GM10248 (cell line): ENCODE measurements around the gene CROCC2.

Source experiments
- CTCF ChIA-PET: fragments of 300-600 bp; sonication (Branson Sonifier 250); formaldehyde crosslinking; extraction: SDS; loops from one replicate; lab custom pipeline; 2021; ENCODE audit warnings: antibody characterized with exemption; lab: Yijun Ruan, JAX
- POLR2A ChIA-PET: fragments of 350-650 bp; sonication (Branson Sonifier 250); formaldehyde crosslinking; extraction: SDS; loops from one replicate; lab custom pipeline; 2020; ENCODE audit warnings: antibody characterized with exemption; lab: Yijun Ruan, JAX
- DNase-seq: peaks from one replicate; pipeline ENCODE4 v3.0.0; 2012; ENCODE audit errors: extremely low spot score
- TF ChIP-seq, protein P1 (sequence below): IDR thresholded peaks from 2 replicates; pipeline ENCODE4 v1.5.1; 2012; ENCODE audit warnings: mild to moderate bottlenecking, low read depth; ENCODE audit errors: extremely low read depth, missing control alignments, control extremely low read depth

The CROCC2 gene

DNA sequence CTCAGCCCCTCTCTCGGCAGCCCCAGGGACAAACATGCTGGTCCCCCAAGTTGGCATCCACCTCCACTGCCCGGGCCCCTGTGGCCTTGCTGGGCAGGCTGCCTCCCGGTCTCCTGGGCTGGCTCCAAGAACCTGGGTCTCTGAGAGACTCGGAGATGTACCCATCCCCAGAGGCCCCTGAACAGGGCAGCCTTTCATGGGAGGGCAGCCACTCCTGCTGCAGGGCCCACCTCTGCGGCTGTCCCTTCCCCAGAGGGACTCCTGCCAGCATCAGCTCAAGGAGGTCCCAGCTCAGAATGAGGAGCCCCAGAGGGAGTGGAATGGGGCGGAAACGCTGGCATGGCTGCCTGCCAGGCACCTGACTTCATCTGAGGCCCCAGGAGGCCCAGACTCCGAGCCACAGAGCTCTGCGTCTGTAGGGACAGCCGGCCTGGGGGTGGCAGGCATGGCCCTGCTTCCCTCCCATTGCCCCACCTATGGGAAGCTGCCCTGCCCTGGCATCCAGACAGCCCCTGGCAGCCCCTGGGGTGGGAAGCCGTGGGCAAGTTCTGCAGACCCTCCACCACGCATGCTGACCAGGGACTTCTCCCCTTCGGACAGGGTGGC is 857 bp upstream of the CROCC2 start:
- POLR2A ChIA-PET = no interaction called here
- TF ChIP-seq, protein P1, sequence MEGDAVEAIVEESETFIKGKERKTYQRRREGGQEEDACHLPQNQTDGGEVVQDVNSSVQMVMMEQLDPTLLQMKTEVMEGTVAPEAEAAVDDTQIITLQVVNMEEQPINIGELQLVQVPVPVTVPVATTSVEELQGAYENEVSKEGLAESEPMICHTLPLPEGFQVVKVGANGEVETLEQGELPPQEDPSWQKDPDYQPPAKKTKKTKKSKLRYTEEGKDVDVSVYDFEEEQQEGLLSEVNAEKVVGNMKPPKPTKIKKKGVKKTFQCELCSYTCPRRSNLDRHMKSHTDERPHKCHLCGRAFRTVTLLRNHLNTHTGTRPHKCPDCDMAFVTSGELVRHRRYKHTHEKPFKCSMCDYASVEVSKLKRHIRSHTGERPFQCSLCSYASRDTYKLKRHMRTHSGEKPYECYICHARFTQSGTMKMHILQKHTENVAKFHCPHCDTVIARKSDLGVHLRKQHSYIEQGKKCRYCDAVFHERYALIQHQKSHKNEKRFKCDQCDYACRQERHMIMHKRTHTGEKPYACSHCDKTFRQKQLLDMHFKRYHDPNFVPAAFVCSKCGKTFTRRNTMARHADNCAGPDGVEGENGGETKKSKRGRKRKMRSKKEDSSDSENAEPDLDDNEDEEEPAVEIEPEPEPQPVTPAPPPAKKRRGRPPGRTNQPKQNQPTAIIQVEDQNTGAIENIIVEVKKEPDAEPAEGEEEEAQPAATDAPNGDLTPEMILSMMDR = no peak
- no peak for DNase-seq
- CTCF ChIA-PET = interaction anchor here (1.1 kb wide), 1 partner anchor 9 kb away, joined by 3 read pairs; no protein-coding TSS in a partner anchor

DNA sequence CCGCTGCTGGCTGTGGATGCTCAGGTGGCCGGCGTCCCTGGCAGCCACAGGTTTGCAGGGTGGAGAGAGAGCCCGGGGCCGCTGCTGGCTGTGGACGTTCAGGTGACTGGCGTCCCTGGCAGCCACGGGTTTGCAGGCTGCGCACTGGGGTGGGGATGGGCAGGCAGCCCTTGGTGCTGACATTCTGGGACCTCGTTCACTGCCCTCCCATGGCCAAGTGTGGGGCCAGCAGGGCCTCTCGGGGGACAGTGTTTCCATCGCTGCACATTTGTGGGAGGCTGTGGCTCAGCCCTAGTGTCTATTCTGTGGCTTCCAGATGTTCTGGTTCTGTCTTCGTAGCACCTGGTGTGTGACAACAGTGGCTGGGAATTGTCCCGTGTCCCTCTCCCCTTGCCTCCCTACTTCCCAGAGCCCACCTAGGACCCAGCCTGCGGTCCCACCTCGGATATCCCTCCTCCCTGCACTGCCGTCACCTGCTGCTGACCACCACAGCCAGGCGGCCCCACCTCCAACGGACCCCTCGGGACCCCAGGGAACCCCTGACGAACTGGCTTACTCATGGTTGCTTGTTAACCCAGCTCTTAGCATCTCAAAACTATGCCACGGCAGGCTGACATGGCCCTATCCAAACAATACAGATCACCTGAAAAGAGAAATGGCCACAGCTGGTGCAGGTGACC is 915 bp downstream of the CROCC2 start:
- no peak for DNase-seq
- POLR2A ChIA-PET = no interaction called here
- TF ChIP-seq, protein P1 = no peak
- CTCF ChIA-PET = no interaction called here

DNA sequence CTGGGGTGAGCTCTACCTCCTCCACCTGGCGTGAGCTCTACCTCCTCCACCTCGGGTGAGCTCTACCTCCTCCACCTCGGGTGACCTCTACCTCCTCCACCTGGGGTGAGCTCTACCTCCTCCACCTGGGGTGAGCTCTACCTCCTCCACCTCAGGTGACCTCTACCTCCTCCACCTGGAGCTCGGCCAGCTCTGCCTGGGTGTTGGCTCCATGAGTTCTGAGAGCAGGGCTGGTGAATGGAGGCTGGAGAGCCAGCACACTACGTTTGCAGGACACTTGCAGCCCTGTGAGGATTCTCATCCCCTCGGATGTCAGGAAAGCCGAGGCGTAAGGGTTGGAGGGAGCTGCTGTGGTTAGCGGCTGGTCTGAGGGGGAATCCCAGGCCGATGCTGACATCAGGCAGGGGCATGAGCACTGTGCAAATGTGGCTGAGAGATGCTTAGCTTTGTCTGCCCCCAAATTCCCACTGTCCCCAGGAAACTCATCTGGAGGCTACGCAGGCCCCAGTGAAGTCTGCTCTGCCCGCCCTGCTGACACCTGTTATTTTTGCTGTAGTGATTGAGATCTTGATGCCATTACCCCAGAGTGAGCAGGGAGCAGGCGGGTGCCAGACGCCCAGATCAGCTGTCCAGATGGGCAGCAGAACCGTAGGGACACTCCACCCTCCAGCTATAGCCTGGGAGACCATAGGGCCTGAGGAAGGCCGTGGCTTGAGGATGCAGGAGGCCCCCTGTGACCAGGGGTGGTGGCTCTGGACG is 3.3 kb downstream of the CROCC2 start:
- DNase-seq = no peak
- ChIA-PET CTCF (no interaction called here), POLR2A (no interaction called here)
- TF ChIP-seq, protein P1 = no peak

DNA sequence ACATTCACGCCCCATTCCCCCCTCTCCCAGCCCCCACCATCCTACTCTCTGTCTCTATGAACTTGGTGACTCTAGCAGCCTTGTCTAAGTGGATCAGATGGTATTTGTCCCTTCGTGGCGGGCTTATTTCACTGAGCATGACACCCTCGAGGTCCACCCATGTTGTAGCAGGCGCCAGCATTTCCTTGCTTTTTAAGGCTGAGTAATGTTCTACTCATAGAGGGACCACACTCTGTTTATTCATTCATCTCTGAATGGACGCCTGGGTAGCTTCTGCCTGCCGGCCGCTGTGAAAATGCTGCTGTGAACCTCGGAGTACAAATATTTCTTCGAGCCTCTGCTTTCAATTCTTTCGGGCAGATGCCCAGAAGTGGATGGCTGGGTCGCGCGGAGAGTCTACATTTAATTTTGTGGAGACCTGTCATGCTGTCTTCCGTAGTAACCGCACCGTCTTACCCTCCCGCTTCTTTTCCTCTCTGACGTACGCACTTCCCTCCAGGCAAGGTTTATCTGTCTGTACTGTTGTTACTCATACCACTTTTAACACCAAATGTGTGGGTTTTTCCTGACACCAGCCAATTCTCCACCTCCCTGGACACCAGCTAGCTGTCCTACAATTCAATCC is 5.6 kb downstream of the CROCC2 start:
- ChIA-PET CTCF (interaction anchor here (0.9 to 3.4 kb wide), 3 partner anchors 10 to 60 kb away, joined by 3 to 17 read pairs (median 3); partner anchors contain the start of gene MAB21L4), POLR2A (no interaction called here)
- no peak for DNase-seq
- TF ChIP-seq, protein P1 = no peak

DNA sequence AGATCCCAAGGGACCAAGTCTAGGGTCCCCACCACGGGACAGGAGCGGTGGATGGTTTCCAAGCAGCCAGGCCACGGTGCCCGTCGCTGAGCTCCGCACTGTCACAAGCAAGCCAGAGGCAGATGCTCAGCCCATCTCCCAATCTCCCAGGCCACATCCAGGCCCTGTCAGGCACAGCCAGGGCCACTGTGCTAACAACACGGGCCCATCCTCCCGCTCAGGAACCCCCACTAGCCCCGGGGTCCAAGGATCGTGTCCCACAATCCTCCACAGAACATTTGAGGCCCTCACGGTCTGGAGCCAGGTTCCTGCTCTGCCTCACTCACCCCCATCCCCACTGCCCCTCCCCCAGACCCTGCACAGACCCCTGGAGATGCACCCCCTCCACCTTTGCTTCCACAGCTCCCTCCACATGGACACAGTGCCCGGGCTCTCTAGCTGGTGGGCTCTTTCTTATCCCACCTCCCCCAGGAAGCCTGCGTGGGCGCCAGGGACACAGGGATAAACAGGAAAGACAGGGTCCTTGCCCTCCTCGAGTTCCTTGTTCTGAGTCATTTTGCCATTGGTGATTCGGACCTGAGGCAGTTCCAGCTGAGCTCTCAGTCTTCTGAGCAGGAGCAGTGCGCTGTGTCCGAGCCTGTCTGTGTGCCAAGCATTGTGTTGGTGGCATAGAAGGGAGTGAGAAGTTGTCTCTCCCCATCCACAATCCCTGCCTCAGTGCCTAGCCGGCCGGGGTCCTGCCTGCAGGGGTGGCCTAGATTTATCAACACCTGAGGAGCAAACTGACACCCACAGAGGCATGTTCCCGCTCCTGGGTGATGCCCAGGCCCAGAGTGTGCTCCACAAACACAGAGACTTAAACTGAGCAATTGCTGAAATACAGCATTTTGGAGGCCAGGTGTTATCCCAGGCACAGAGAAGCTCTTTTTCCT is 7.0 kb downstream of the CROCC2 start:
- ChIA-PET POLR2A (interaction anchor here (0.6 kb wide), 1 partner anchor 39 kb away, joined by 4 read pairs; no protein-coding TSS in a partner anchor), CTCF (interaction anchor here (1.3 to 3.4 kb wide), 3 partner anchors 15 to 62 kb away, joined by 3 to 17 read pairs (median 5); partner anchors contain the start of gene MAB21L4)
- DNase-seq = no peak
- TF ChIP-seq, protein P1 = no peak
